Activated naive CD8-positive, alpha-beta T cell treated with anti-CD3 and anti-CD28 coated beads, Interleukin-2, amount 10 ng/mL, durations not matched to agents 7 days and 5 days (primary cell): Measurements from ENCODE around the gene MID2. TPM values are rescaled to one million over a fixed set of nuclear protein-coding genes. Genes with fewer than 3 reads are reported as not detected.
"Not testable (repeated sequence)": the region's sequence is repeated elsewhere in the genome, so short reads cannot be mapped to it uniquely, and the experiment has no call there.

Experiments
- ATAC-seq: fragments of 150-1000 bp; cut with Tn5 transposase; one replicate; pipeline ENCODE4 v1.10.0; 2021; ENCODE audit warnings: low read depth, moderate library complexity
- POLR2A ChIA-PET: fragments of 350-600 bp; sonication (Branson Sonifier 250); formaldehyde crosslinking; loops from one replicate; lab custom pipeline; 2021; ENCODE audit warnings: antibody characterized with exemption; lab: Charles Lee
- DNase-seq: peaks from one replicate; pipeline ENCODE4 v3.0.0; 2021
- H3K27ac Mint-ChIP-seq: one replicate; pipeline ENCODE4 v1.8.0; 2022; ENCODE audit warnings: mild to moderate bottlenecking, mixed read lengths
- H3K27me3 Mint-ChIP-seq: one replicate; pipeline ENCODE4 v1.8.0; 2022; ENCODE audit warnings: mild to moderate bottlenecking, moderate library complexity, mixed read lengths
- H3K36me3 Mint-ChIP-seq: one replicate; pipeline ENCODE4 v1.8.0; 2021; ENCODE audit warnings: mild to moderate bottlenecking, mixed read lengths
- H3K4me1 Mint-ChIP-seq: one replicate; pipeline ENCODE4 v1.8.0; 2021; ENCODE audit warnings: mixed read lengths
- H3K4me3 Mint-ChIP-seq: one replicate; pipeline ENCODE4 v1.8.0; 2022; ENCODE audit warnings: mild to moderate bottlenecking, moderate library complexity, mixed read lengths
- H3K9me3 Mint-ChIP-seq: one replicate; pipeline ENCODE4 v1.8.0; 2021; ENCODE audit warnings: mixed read lengths
- total RNA-seq, 2 experiments: library from RNA; stranded (reverse); gene quantifications; one replicate each; pipeline ENCODE4 v1.2.3, GENCODE V29; 2021

MID2 gene
- total RNA-seq, 2 experiments from 2014 or later: 10.2 to 11.7 TPM

DNA sequence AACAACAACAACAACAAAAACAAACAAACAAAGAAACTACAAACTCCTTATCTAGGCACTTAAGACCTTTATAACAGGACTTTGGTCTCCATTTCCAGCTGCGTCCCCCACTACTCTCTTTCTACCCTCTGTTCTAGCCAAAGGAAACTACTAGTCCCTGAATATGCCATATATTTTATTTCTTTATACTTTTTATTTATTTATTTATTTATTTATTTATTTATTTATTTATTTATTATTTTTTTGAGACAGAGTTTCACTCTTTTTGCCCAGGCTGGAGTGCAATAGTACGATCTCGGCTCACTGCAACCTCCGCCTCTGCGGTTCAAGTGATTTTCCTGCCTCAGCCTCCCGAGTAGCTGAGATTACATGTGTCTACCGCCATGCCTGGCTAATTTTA, 26.0 kb downstream of the MID2 start:
- DNase-seq, H3K36me3 Mint-ChIP-seq, H3K4me3 Mint-ChIP-seq, H3K9me3 Mint-ChIP-seq, ATAC-seq, H3K27ac Mint-ChIP-seq, POLR2A ChIA-PET, H3K27me3 Mint-ChIP-seq, H3K4me1 Mint-ChIP-seq: not testable (repeated sequence)

GRCh38 chrX:107856289-107856688, 30.6 kb downstream of the MID2 start:
- ATAC-seq (no peak), DNase-seq (no peak)
- Mint-ChIP-seq H3K36me3 (peaks cover 6% of the 10 kb centered on the region), H3K4me3 (no peak overlapping the region), H3K9me3 (no peaks in the 10 kb centered on the region), H3K27ac (no peak overlapping the region), H3K27me3 (no peaks in the 10 kb centered on the region), H3K4me1 (no peaks in the 10 kb centered on the region)
- POLR2A ChIA-PET: no interaction called here

GRCh38 chrX:107857041-107857440, 31.4 kb downstream of the MID2 start:
- H3K27me3 Mint-ChIP-seq, H3K4me1 Mint-ChIP-seq, POLR2A ChIA-PET, H3K4me3 Mint-ChIP-seq, ATAC-seq, H3K36me3 Mint-ChIP-seq, H3K9me3 Mint-ChIP-seq, DNase-seq, H3K27ac Mint-ChIP-seq: not testable (repeated sequence)

DNA sequence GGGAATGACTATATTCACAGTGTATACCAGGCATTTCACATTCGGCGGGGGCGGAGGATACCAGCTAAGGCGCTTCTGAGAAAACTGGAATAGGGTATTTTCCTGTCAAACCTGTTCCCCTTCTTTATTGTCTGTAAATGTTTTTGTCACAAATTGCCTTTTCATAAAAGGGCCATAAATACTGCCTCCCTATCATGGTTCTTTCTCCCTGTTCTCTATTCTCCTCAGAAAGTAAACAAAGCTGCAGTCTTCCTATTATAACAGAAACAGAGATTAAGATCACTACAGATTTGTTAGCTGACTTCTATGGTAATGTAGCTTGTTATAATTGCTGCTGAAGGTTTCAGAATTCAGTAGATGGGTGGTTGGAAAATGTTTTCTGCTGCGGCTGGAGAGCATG, 32.2 kb downstream of the MID2 start:
- Mint-ChIP-seq H3K27me3 (no peaks in the 10 kb centered on the region), H3K36me3 (peaks cover 6% of the 10 kb centered on the region), H3K9me3 (no peaks in the 10 kb centered on the region), H3K4me3 (no peak overlapping the region), H3K27ac (no peak overlapping the region), H3K4me1 (no peaks in the 10 kb centered on the region)
- POLR2A ChIA-PET: no interaction called here
- DNase-seq (no peak), ATAC-seq (no peak)

DNA sequence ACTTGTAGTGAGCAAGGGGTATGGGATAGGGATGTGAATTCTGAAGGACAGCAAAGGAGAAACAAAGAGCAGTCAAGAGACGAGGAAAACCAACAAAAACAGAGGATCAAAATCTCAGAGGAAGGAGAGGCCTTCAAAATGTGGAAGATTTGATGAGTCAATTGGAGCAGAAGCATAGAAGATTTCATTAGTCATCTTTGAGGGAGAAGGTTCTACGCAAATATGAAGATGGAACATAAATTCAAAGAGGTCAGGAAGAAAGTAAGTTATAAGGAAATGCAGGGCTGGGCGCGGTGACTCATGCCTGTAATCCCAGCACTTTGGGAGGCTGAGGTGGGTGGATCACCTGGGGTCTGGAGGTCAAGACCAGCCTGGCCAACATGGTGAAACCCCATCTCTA, 35.4 kb downstream of the MID2 start:
- Mint-ChIP-seq H3K27ac (no peak overlapping the region), H3K9me3 (no peaks in the 10 kb centered on the region), H3K4me1 (no peaks in the 10 kb centered on the region), H3K27me3 (no peaks in the 10 kb centered on the region), H3K4me3 (no peak overlapping the region), H3K36me3 (peaks cover 6% of the 10 kb centered on the region)
- POLR2A ChIA-PET: no interaction called here
- no peak for ATAC-seq
- DNase-seq: no peak

GRCh38 chrX:107871136-107871535, 45.5 kb downstream of the MID2 start:
- DNase-seq (no peak), ATAC-seq (no peak)
- no peaks in the 10 kb centered on the region for H3K27me3 Mint-ChIP-seq
- POLR2A ChIA-PET: no interaction called here
- no peaks in the 10 kb centered on the region for H3K36me3 Mint-ChIP-seq
- H3K9me3 Mint-ChIP-seq: no peaks in the 10 kb centered on the region
- H3K27ac Mint-ChIP-seq: no peak overlapping the region
- H3K4me1 Mint-ChIP-seq: no peaks in the 10 kb centered on the region
- H3K4me3 Mint-ChIP-seq: no peak overlapping the region

- POLR2A ChIA-PET: no interaction called here
- no peak for ATAC-seq
- no peak overlapping the region for H3K27ac Mint-ChIP-seq
- DNase-seq: no peak
- no peak overlapping the region for H3K4me3 Mint-ChIP-seq
- no peaks in the 10 kb centered on the region for H3K4me1 Mint-ChIP-seq
- H3K27me3 Mint-ChIP-seq: no peaks in the 10 kb centered on the region
- H3K36me3 Mint-ChIP-seq: no peaks in the 10 kb centered on the region
- H3K9me3 Mint-ChIP-seq: no peaks in the 10 kb centered on the region
Observed at GRCh38 chrX:107878106-107878505, 52.4 kb downstream of the MID2 start.

GRCh38 chrX:107880054-107880610, 54.5 kb downstream of the MID2 start:
- no peaks in the 10 kb centered on the region for H3K9me3 Mint-ChIP-seq
- H3K4me1 Mint-ChIP-seq: no peaks in the 10 kb centered on the region
- no peak overlapping the region for H3K27ac Mint-ChIP-seq
- H3K4me3 Mint-ChIP-seq: no peak overlapping the region
- H3K36me3 Mint-ChIP-seq: no peaks in the 10 kb centered on the region
- no peak for DNase-seq
- no peaks in the 10 kb centered on the region for H3K27me3 Mint-ChIP-seq
- POLR2A ChIA-PET: no interaction called here
- ATAC-seq: no peak

DNA sequence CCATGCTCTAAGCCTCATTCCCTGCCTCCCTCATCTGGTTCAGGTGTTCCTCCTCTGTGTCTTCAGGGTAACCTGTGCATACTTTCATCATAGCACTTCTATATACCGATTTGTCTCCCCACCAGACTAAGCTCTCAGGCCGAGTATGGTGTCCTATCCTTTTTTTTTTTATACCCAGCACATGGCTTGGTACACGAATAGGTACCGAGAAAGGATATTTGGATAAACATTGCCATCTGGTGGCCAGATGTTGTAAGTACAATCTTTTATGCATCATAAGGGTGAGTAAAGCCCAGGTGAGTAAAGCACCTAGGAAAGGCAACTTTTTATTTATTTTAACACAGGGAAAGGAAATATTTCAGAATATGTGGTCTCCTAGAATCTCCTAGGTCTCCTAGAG, 68.4 kb downstream of the MID2 start:
- peaks cover 7% of the 10 kb centered on the region for H3K36me3 Mint-ChIP-seq
- DNase-seq: no peak
- H3K4me1 Mint-ChIP-seq: no peaks in the 10 kb centered on the region
- POLR2A ChIA-PET: no interaction called here
- peaks cover 2% of the 10 kb centered on the region for H3K9me3 Mint-ChIP-seq
- ATAC-seq: peak; percentile 50
- no peak overlapping the region for H3K27ac Mint-ChIP-seq
- no peaks in the 10 kb centered on the region for H3K27me3 Mint-ChIP-seq
- no peak overlapping the region for H3K4me3 Mint-ChIP-seq

DNA sequence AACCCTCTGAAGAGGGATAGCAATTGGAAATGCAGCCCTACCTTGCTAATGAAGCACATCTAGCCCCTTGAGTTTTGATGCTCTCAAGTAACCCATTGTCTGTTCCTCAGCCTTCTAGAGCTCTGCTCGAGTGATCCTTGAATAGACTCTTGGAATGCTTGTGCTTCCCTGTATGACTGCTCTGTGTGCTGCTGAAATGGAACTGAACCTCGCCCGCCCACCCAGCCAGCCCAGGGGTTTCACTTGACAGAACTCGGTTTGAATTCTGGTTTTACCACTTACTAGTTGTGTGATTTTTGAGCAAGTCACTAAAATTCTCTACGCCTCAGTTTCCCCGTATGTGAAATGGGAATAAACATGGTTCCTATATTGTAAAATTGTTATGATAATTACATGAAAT, 77.1 kb downstream of the MID2 start:
- POLR2A ChIA-PET: no interaction called here
- H3K27me3 Mint-ChIP-seq: no peaks in the 10 kb centered on the region
- H3K4me3 Mint-ChIP-seq: no peak overlapping the region
- H3K4me1 Mint-ChIP-seq: no peaks in the 10 kb centered on the region
- ATAC-seq (no peak), DNase-seq (no peak)
- H3K27ac Mint-ChIP-seq: no peak overlapping the region
- H3K9me3 Mint-ChIP-seq: peaks cover 1% of the 10 kb centered on the region
- no peaks in the 10 kb centered on the region for H3K36me3 Mint-ChIP-seq

GRCh38 chrX:107905366-107905765, 79.7 kb downstream of the MID2 start:
- no peaks in the 10 kb centered on the region for H3K27me3 Mint-ChIP-seq
- ATAC-seq (no peak), DNase-seq (no peak)
- no peak overlapping the region for H3K27ac Mint-ChIP-seq
- H3K4me3 Mint-ChIP-seq: no peak overlapping the region
- peaks cover 1% of the 10 kb centered on the region for H3K4me1 Mint-ChIP-seq
- H3K9me3 Mint-ChIP-seq: peaks cover 1% of the 10 kb centered on the region
- H3K36me3 Mint-ChIP-seq: peaks cover 2% of the 10 kb centered on the region
- POLR2A ChIA-PET: no interaction called here

- POLR2A ChIA-PET: no interaction called here
- no peaks in the 10 kb centered on the region for H3K9me3 Mint-ChIP-seq
- ATAC-seq: no peak
Observed at GRCh38 chrX:107924136-107924746, 98.6 kb downstream of the MID2 start.

DNA sequence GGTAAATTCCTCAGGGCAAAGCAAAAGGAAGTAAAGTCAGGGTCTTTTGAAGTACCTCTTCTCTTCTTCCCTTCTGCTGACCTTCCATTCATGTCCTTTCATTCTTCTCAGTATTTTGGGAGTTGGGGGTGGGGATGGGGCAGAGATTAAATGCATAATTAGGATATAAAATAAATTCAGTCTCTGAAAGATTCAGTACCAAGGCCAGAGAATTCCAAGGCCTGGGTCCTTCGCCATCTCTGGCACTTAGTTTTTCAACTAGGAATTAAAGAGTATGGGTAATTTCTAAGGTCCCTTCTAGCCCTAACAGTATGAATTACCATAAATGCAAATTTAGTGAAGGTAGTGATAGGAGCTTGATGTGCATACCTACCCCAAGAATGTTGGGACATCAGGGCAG, 108.6 kb downstream of the MID2 start:
- no peak for DNase-seq
- Mint-ChIP-seq H3K4me3 (no peak overlapping the region), H3K4me1 (no peaks in the 10 kb centered on the region), H3K9me3 (no peaks in the 10 kb centered on the region), H3K27me3 (peaks cover 14% of the 10 kb centered on the region), H3K27ac (no peak overlapping the region), H3K36me3 (peaks cover 3% of the 10 kb centered on the region)
- no peak for ATAC-seq
- POLR2A ChIA-PET: no interaction called here

More at GRCh38 chrX:107924136-107924746, 98.6 kb downstream of the MID2 start:
- H3K27ac Mint-ChIP-seq: no peak overlapping the region
- no peak overlapping the region for H3K4me3 Mint-ChIP-seq
- H3K36me3 Mint-ChIP-seq: no peaks in the 10 kb centered on the region
- no peak for DNase-seq
- no peaks in the 10 kb centered on the region for H3K27me3 Mint-ChIP-seq
- peaks cover 1% of the 10 kb centered on the region for H3K4me1 Mint-ChIP-seq

- Mint-ChIP-seq H3K9me3 (no peaks in the 10 kb centered on the region), H3K4me3 (no peak overlapping the region), H3K36me3 (peaks cover 3% of the 10 kb centered on the region), H3K27ac (no peak overlapping the region), H3K4me1 (no peaks in the 10 kb centered on the region), H3K27me3 (peaks cover 14% of the 10 kb centered on the region)
- no peak for ATAC-seq
- DNase-seq: no peak
- POLR2A ChIA-PET: no interaction called here
Observed at GRCh38 chrX:107935200-107935599, 109.5 kb downstream of the MID2 start.
